SH-SY5Y (cell line): ENCODE results near the gene TECTA.

Experiments
- GATA2 ChIP-seq: IDR thresholded peaks from 2 replicates; pipeline ENCODE4 v1.6.1; 2011; ENCODE audit warnings: mild to moderate bottlenecking, low read depth, low read length
- GATA3 ChIP-seq: IDR thresholded peaks from 2 replicates; pipeline ENCODE4 v1.6.1; 2011; ENCODE audit warnings: low read depth, mild to moderate bottlenecking, low read length, moderate library complexity

- TF ChIP-seq GATA2 (no peak), GATA3 (no peak)
Measured at GRCh38 chr11:121153472-121153871, 52.4 kb downstream of the TECTA start.
